NCI-H1694 (cell line): ENCODE measurements around the gene FAM81B.
"Not testable (repeated sequence)": the region's sequence is repeated elsewhere in the genome, so short reads cannot be mapped to it uniquely, and the experiment has no call there.

Source experiments
- DNase-seq: peaks from one replicate; lab custom pipeline; 2025; lab: John Stamatoyannopoulos, UW

FAM81B gene

GRCh38 chr5:95390812-95391492 lies at the start of gene FAM81B:
Gene FAM81B (plus strand): TSS chr5:95391366. CDS start chr5:95391390, 24 bp downstream.
- no peak for DNase-seq

GRCh38 chr5:95341444-95341843 lies 49.7 kb upstream of the FAM81B start:
- DNase-seq: not testable (repeated sequence)

GRCh38 chr5:95347506-95348120 lies 43.6 kb upstream of the FAM81B start:
- DNase-seq: peak; percentile 36

GRCh38 chr5:95350631-95351030 lies 40.5 kb upstream of the FAM81B start:
- DNase-seq: no peak

GRCh38 chr5:95352691-95353090 lies 38.5 kb upstream of the FAM81B start:
- DNase-seq: no peak

- DNase-seq: no peak
Measured at GRCh38 chr5:95358320-95358719, 32.8 kb upstream of the FAM81B start.

GRCh38 chr5:95358848-95359247 lies 32.3 kb upstream of the FAM81B start:
- DNase-seq: no peak

- not testable (repeated sequence) for DNase-seq
Measured at GRCh38 chr5:95360667-95361066, 30.5 kb upstream of the FAM81B start.

GRCh38 chr5:95365302-95366095 lies 25.7 kb upstream of the FAM81B start:
- no peak for DNase-seq

- DNase-seq: no peak
Measured at GRCh38 chr5:95369782-95370181, 21.4 kb upstream of the FAM81B start.

- DNase-seq: no peak
Measured at GRCh38 chr5:95374061-95374460, 17.1 kb upstream of the FAM81B start.

- DNase-seq: no peak
Measured at GRCh38 chr5:95375591-95375990, 15.6 kb upstream of the FAM81B start.

- no peak for DNase-seq
Measured at GRCh38 chr5:95379133-95379532, 12.0 kb upstream of the FAM81B start.

- DNase-seq: no peak
Measured at GRCh38 chr5:95380103-95380628, 11.0 kb upstream of the FAM81B start.

- DNase-seq: no peak
Measured at GRCh38 chr5:95382801-95383200, 8.4 kb upstream of the FAM81B start.

GRCh38 chr5:95384485-95385213 lies 6.5 kb upstream of the FAM81B start:
- no peak for DNase-seq

- DNase-seq: no peak
Measured at GRCh38 chr5:95385334-95385733, 5.8 kb upstream of the FAM81B start.

- DNase-seq: not testable (repeated sequence)
Measured at GRCh38 chr5:95391965-95392364, 799 bp downstream of the FAM81B start.

GRCh38 chr5:95392593-95393182 lies 1.5 kb downstream of the FAM81B start:
- no peak for DNase-seq

GRCh38 chr5:95393279-95393678 lies 2.1 kb downstream of the FAM81B start:
- no peak for DNase-seq

GRCh38 chr5:95398989-95399388 lies 7.8 kb downstream of the FAM81B start:
- no peak for DNase-seq

GRCh38 chr5:95401626-95402025 lies 10.5 kb downstream of the FAM81B start:
- no peak for DNase-seq
